ENCODE data around the gene PVR. TPM values are rescaled to one million over a fixed set of nuclear protein-coding genes. Genes with fewer than 3 reads are reported as not detected.

PVR gene
- total and polyA plus RNA-seq, 10 of the 15 experiments (the other 5 are each of a cell fraction or from before 2014, with no cell fraction given), result 0.07 to 4.0 (median 1.9) TPM

GRCh38 chr19:44686896-44687295, 43.2 kb downstream of the PVR start (continued):
- TF ChIP-seq CUX1 (IDR thresholded peaks at IDR 0.05; ENCODE audit: insufficient replicate concordance, low read depth, low read length) (no peak), SKIL (IDR thresholded peaks at IDR 0.05; ENCODE audit: low read depth, poor library complexity, severe bottlenecking) (no peak), TCF7 (IDR thresholded peaks at IDR 0.05; ENCODE audit: borderline replicate concordance) (no peak), MYC (IDR thresholded peaks at IDR 0.05; ENCODE audit: insufficient read depth, insufficient read length, insufficient replicate concordance, low read length, severe bottlenecking) (no peak), CBX5 (IDR thresholded peaks at IDR 0.05; ENCODE audit: low read depth) (no peak), SMAD5 (IDR thresholded peaks at IDR 0.05; ENCODE audit: low read depth) (no peak)
